ENCODE measurements around the gene C2CD4C.

GRCh38 chr19:377801-378581, 31.0 kb downstream of the C2CD4C start:
- TF ChIP-seq CTCF (IDR thresholded peaks at IDR 0.05): no peak
- TF ChIP-seq POLR2A (IDR thresholded peaks at IDR 0.05): no peak
